ENCODE data around the gene NNAT.

Gene NNAT

GRCh38 chr20:37503256-37503927, 17.7 kb upstream of the NNAT start:
- no peak for DNase-seq

- no peak for DNase-seq
These were observed 16.5 kb upstream of the NNAT start for GRCh38 chr20:37504404-37505096.

GRCh38 chr20:37505263-37506151, 15.5 kb upstream of the NNAT start:
- DNase-seq, result no peak

- DNase-seq, result no peak
These were observed 14.8 kb upstream of the NNAT start for GRCh38 chr20:37506152-37506725.

GRCh38 chr20:37510226-37510625, 10.8 kb upstream of the NNAT start:
- DNase-seq, result no peak

GRCh38 chr20:37511610-37512275, 9.3 kb upstream of the NNAT start:
- no peak for DNase-seq

- DNase-seq, result no peak
These were observed 7.2 kb upstream of the NNAT start for GRCh38 chr20:37513779-37514359.

GRCh38 chr20:37515876-37516275, 5.2 kb upstream of the NNAT start:
- DNase-seq, result no peak

- DNase-seq, result no peak
These were observed 4.0 kb upstream of the NNAT start for GRCh38 chr20:37516811-37517750.

GRCh38 chr20:37518059-37518458, 3.0 kb upstream of the NNAT start:
- DNase-seq, result no peak

GRCh38 chr20:37518606-37519507, 2.2 kb upstream of the NNAT start:
- no peak for DNase-seq

GRCh38 chr20:37519508-37520418, 1.3 kb upstream of the NNAT start:
- no peak for DNase-seq

GRCh38 chr20:37520419-37520955, 563 bp upstream of the NNAT start:
- no peak for DNase-seq

GRCh38 chr20:37522260-37523011, 1.4 kb downstream of the NNAT start:
- no peak for DNase-seq

GRCh38 chr20:37523012-37523391, 2.0 kb downstream of the NNAT start:
- DNase-seq, result no peak

- DNase-seq, result no peak
These were observed 3.1 kb downstream of the NNAT start for GRCh38 chr20:37523911-37524700.

Data from CD4-positive, alpha-beta T cell treated with Interleukin-17A for 4 hours (primary cell).